Breast epithelium (tissue), 4 donors: ENCODE results near the gene CRB2. TPM values are rescaled to one million over a fixed set of nuclear protein-coding genes. Genes with fewer than 3 reads are reported as not detected.

Experiments
- DNase-seq, 2 donors: peaks; one replicate each; pipeline ENCODE4 v3.0.0-alpha.2; 2019; ENCODE audit warnings: low spot score in 2 of 2
- H3K27ac ChIP-seq, 2 donors: fragments of 200-600 bp; sonication (generic) in 1 of 2; one replicate each; pipeline ENCODE4 v1.5.1; 2016 to 2019; ENCODE audit warnings: mild to moderate bottlenecking in 1 of 2
- H3K27me3 ChIP-seq, 2 donors: fragments of 200-600 bp; sonication (generic) in 1 of 2; one replicate each; pipeline versions ENCODE4 v1.5.1 to v1.6.0; 2017 to 2019; ENCODE audit warnings: control low read depth in 1 of 2, mild to moderate bottlenecking in 1 of 2
- H3K36me3 ChIP-seq: fragments of 200-600 bp; one replicate; pipeline ENCODE4 v1.5.1; 2019
- H3K4me1 ChIP-seq, 2 donors: fragments of 200-600 bp; sonication (generic); one replicate each; pipeline ENCODE4 v1.5.1; 2016 to 2019; ENCODE audit warnings: control low read depth in 1 of 2
- H3K4me3 ChIP-seq, 3 donors: fragments of 200-600 bp; sonication (generic); 1 replicate in 2 of 3; 2 replicates in 1 of 3; pipeline ENCODE4 v1.5.1; 2016 to 2019; ENCODE audit warnings: mild to moderate bottlenecking in 3 of 3, moderate library complexity in 2 of 3
- H3K9me3 ChIP-seq, 2 donors: fragments of 200-600 bp; sonication (generic) in 1 of 2; one replicate each; pipeline ENCODE4 v1.5.1; 2016 to 2019; ENCODE audit warnings: control low read depth in 1 of 2
- CTCF ChIP-seq, 3 donors: fragments of 450-650 bp; IDR thresholded peaks; one replicate each; pipeline ENCODE4 v1.5.1; 2016 to 2017; ENCODE audit warnings: antibody characterized with exemption in 3 of 3, mild to moderate bottlenecking in 3 of 3, moderate library complexity in 3 of 3
- POLR2A ChIP-seq: fragments of 450-650 bp; IDR thresholded peaks from one replicate; pipeline ENCODE4 v1.6.1; 2016; ENCODE audit warnings: antibody characterized with exemption, mild to moderate bottlenecking, moderate library complexity
- POLR2AphosphoS5 ChIP-seq, 3 donors: sonication (generic); formaldehyde crosslinking; IDR thresholded peaks; one replicate each; pipeline ENCODE4 v1.6.1; 2017; ENCODE audit warnings: antibody characterized with exemption in 3 of 3
- intact Hi-C: fragments of 100-400 bp; cut with DNase I; formaldehyde crosslinking; loops from one replicate; pipeline ENCODE4 v1.15.1; 2023; ENCODE audit warnings: low total_unique reads
- total RNA-seq, 3 donors: library from RNA; depleted of rRNA; stranded (reverse); fragments of >200 nt; gene quantifications; one replicate each; pipeline ENCODE4 v1.1.0, GENCODE V29; 2016

The CRB2 gene
- total RNA-seq, 3 donors from 2014 or later: under 0.01 to 2.3 TPM; not detected in 1

- Histone ChIP-seq H3K36me3 (no peaks in the 10 kb centered on the region), H3K4me1 (no peaks in the 10 kb centered on the region), H3K4me3 (no peak overlapping the region), H3K9me3 (no peaks in the 10 kb centered on the region), H3K27me3 (no peaks in the 10 kb centered on the region), H3K27ac (no peak overlapping the region)
- TF ChIP-seq POLR2A (no peak), CTCF (IDR thresholded peaks at IDR 0.05) (no peak), POLR2AphosphoS5 (IDR thresholded peaks at IDR 0.05) (no peak)
- no peak for DNase-seq
- intact Hi-C loops: no loop called here
Observed at GRCh38 chr9:123383512-123384170, 27.6 kb downstream of the CRB2 start.

GRCh38 chr9:123387686-123388085, 31.7 kb downstream of the CRB2 start:
- Histone ChIP-seq H3K4me1 (no peaks in the 10 kb centered on the region), H3K9me3 (no peaks in the 10 kb centered on the region), H3K27ac (no peak overlapping the region), H3K27me3 (no peaks in the 10 kb centered on the region), H3K4me3 (no peak overlapping the region), H3K36me3 (no peaks in the 10 kb centered on the region)
- no peak for DNase-seq
- no peak for TF ChIP-seq POLR2AphosphoS5 (IDR thresholded peaks at IDR 0.05)
- no peak for TF ChIP-seq POLR2A
- no peak for TF ChIP-seq CTCF (IDR thresholded peaks at IDR 0.05)
- intact Hi-C loops: no loop called here

- Histone ChIP-seq H3K36me3 (no peaks in the 10 kb centered on the region), H3K27me3 (no peaks in the 10 kb centered on the region), H3K4me1 (no peaks in the 10 kb centered on the region), H3K27ac (no peak overlapping the region), H3K9me3 (no peaks in the 10 kb centered on the region), H3K4me3 (no peak overlapping the region)
- TF ChIP-seq POLR2A (no peak), POLR2AphosphoS5 (IDR thresholded peaks at IDR 0.05) (no peak), CTCF (IDR thresholded peaks at IDR 0.05) (no peak)
- no peak for DNase-seq
- intact Hi-C loops: no loop called here
Observed at GRCh38 chr9:123389070-123389469, 33.1 kb downstream of the CRB2 start.

GRCh38 chr9:123389698-123390097, 33.7 kb downstream of the CRB2 start:
- intact Hi-C loops: no loop called here
- TF ChIP-seq POLR2A (no peak), POLR2AphosphoS5 (IDR thresholded peaks at IDR 0.05) (no peak), CTCF (IDR thresholded peaks at IDR 0.05) (no peak)

GRCh38 chr9:123390337-123391135, 34.5 kb downstream of the CRB2 start:
- Histone ChIP-seq H3K9me3 (no peaks in the 10 kb centered on the region), H3K27me3 (no peaks in the 10 kb centered on the region), H3K4me1 (no peaks in the 10 kb centered on the region), H3K27ac (no peak overlapping the region), H3K36me3 (no peaks in the 10 kb centered on the region), H3K4me3 (no peak overlapping the region)
- intact Hi-C loops: no loop called here
- DNase-seq: no peak
- TF ChIP-seq POLR2A: no peak
- TF ChIP-seq POLR2AphosphoS5 (IDR thresholded peaks at IDR 0.05): no peak
- no peak for TF ChIP-seq CTCF (IDR thresholded peaks at IDR 0.05)

More at GRCh38 chr9:123389698-123390097, 33.7 kb downstream of the CRB2 start:
- Histone ChIP-seq H3K4me3 (no peak overlapping the region), H3K4me1 (no peaks in the 10 kb centered on the region), H3K27ac (no peak overlapping the region), H3K36me3 (no peaks in the 10 kb centered on the region), H3K27me3 (no peaks in the 10 kb centered on the region), H3K9me3 (no peaks in the 10 kb centered on the region)
- DNase-seq: no peak
